ENCODE results near the gene ABHD17A.

ABHD17A gene

GRCh38 chr19:1836458-1837221, 48.7 kb downstream of the ABHD17A start:
- no peak for DNase-seq

GRCh38 chr19:1833540-1833939, 51.8 kb downstream of the ABHD17A start:
- no peak for DNase-seq

- no peak for DNase-seq
These were observed 53.1 kb downstream of the ABHD17A start for GRCh38 chr19:1832046-1832663.

- no peak for DNase-seq
These were observed 54.3 kb downstream of the ABHD17A start for GRCh38 chr19:1830978-1831377.

- no peak for DNase-seq
These were observed 54.7 kb downstream of the ABHD17A start for GRCh38 chr19:1830568-1830967.

GRCh38 chr19:1829958-1830357, 55.3 kb downstream of the ABHD17A start:
- no peak for DNase-seq

GRCh38 chr19:1828279-1829238, 56.7 kb downstream of the ABHD17A start:
- no peak for DNase-seq

- no peak for DNase-seq
These were observed 57.6 kb downstream of the ABHD17A start for GRCh38 chr19:1827566-1828278.
